Superior temporal gyrus (tissue), 1 donor: ENCODE measurements around the gene STK38.
A peak's percentile ranks its signal among the peaks of the same experiment; 100 is the strongest.
"Not testable (repeated sequence)": the region's sequence is repeated elsewhere in the genome, so short reads cannot be mapped to it uniquely, and the experiment has no call there.

Experiments used
- DNase-seq: peaks from one replicate; pipeline ENCODE4 v3.0.0-alpha.2; 2016; ENCODE audit errors: extremely low spot score

STK38 gene

DNA sequence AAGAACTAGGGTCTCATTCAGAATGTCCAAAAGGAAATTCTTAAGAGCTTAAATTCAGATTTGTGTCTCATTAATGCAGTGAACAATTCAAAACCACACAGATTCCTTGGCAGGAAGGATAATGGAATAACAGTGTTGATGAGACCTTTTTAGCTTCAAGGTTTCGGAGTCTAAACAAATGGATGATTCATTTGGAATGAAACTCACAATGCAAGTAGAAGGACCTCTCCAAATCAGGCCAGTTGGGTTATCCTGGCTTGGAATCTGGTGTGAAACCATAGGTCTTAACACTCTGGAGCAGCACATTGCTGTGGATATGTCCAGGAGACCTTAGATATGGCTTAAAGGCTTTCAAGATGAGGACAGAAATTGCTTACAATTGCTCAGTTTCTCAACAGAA, 59.6 kb downstream of the STK38 start:
- DNase-seq: no peak

DNA sequence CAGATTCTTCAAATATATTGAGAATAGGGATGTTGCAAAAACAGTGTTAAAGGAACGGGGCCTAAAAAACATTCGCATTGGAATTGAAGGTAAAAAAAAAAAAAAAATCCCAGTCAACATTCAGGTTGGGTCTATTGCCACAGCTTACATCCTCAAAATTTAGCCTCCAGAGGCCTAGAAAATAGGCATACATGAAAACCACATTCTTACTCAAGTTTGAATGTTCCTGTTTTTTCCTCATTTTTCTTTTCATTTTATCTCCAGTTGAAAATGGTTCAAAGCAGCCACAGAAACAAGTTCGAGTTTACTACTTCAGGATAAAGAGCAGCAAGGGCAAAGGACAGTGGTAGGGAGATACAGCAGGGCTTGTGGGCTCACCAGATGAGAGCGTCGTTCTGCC, 62.5 kb downstream of the STK38 start:
- DNase-seq: no peak

DNA sequence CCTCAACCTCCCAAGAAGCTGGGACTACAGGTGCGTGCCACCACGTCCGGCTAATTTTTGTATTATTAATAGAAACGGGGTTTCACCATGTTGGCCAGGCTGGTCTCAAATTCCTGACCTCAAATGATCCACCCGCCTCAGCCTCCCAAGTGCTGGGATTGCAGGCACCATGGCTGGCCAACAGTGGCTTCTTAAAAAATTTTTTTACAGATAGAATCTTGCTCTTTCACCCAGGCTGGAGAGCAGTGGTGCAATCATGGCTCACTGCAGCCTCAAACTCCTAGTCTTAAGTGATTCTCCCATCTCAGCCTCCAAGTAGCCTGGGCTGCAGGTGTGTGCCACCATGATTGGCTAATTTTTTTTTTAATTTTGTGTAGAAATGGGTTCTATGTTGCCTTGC, 64.0 kb downstream of the STK38 start:
- DNase-seq: not testable (repeated sequence)

DNA sequence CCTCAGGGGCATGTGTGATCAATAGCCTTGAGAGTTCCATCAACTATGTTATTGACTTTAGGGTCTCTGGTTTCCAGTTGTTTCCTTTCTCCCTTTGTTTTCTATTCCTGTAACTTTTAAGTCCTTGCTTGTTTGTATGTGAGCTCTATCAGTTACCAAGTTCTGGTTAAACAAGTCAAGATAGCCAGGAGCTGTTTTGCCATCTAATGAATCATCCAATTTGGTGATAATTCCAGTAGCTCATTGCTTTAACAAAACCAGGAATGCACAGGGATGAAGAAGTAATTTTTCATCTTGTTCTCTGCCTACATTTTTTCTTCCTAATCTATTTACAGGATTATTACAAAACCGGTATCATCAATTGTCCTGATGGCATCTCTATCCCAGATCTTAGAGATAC, 68.0 kb downstream of the STK38 start:
- no peak for DNase-seq

DNA sequence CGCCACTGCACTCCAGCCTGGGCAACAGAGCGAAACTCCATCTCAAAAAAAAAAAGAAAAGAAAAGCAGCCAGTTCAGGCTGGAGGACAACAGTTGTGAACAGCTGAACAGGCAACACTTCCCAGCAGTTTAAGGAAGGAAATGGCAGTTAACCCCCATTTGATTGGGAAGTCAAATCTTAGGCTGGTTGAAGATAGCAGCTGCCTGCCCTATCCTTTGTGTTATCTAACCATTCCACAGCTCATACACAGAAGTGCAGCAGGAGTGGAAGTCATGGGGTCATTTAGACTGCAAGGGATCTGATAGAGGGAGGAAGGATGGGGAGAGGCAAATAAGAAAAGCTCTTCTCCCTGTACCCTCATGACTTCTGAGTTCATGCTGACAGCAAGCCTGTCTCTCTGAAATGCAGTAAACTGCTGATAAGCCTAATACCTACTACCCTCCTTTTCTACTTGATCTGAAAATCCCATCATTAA, 69.2 kb downstream of the STK38 start:
- no peak for DNase-seq

DNA sequence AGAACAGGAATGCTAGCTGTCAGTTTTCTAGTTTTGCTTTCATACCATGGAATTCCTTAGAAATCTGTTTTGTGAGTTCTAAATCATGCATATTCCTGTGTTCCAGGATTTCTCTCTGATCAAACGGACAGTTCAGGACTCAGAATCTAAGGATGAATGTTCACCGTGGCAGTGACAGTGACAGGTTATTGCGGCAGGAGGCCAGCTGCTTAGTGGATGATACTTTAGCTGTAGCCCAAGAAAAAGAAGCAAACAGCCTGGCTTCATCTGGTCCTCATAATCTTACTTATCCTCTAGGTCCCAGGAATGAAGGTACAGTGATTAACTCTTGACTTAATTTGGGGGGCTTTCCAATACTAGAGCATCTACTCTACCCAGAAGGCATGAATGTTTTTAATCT, 77.3 kb downstream of the STK38 start:
- no peak for DNase-seq

DNA sequence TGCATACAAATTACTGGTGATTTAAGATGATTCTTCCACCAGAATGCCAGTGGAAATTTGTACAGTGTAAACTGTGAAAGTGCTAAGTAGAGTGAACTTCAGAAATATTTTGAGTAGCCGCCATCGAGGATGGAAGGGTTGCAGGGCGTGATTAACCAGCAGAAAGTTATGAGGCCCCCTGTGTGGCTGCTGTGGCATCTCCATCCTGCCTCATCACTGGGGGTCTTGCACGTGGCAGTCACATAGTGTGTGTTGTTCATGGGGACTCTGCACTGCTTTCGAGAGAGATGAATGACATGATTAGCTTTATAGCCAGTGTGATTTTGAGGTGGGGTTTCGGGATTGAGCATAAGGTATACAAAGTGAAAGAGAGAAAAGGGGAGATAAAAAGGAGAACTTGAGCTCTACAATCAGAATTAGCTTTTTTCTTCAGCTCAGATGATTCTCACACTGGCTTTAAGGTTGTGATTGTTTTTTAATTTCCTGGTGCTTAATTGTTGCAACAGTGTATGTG, 78.1 kb downstream of the STK38 start:
- DNase-seq: no peak

DNA sequence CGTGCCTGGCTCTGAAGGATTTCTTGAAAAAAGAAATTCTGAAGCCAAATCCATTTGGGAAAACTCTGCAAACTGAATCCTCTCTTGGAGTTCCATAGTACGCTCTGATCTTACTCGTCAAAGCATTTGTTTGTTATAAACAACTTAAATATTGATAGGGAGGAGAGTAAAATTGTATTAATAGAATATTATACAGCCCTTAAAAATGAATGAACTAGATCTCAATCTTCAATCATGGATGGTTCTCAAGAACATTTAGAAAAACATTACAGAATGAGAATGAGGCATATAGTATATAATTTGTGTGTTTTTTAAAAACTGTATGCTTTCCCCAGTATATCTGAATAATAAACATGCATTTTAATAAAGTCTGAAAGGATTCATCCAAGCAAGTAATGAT, 79.7 kb downstream of the STK38 start:
- no peak for DNase-seq

DNA sequence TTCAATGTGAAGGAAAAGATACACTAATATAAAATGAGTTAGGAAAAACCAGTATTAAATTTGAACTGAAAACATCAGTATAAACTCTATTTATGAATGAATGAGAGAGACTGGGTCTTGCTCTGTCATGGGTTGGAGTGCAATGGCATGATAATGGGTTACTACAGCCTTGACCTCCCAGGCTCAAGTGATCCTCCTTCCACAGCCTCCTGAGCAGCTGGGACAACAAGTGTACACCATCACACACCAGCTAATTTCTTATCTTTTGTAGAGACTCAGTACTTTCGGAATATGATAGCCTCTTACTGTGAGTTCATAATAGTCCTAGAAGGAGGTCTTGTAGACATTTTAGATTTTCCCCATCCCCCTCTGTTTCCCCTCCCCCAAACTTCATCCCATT, 83.0 kb downstream of the STK38 start:
- no peak for DNase-seq

DNA sequence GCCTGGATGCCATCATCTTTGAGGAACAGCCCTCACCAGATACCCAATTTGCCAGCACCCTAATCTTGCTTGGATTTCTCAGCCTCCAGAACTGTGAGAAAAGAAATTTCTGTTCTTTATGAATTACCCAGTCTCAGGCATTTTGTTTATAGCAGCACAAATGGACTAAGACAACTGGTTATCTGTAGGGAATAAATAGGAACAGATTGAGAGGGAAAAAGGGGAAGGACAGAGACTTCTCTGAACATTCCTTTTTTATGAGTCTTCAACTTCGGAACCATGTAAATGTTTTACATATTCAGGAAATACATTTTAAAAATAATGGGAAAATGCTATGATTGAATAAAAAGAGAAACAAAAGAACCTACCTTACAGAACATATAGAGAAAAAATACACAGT, 83.6 kb downstream of the STK38 start:
- DNase-seq: no peak

DNA sequence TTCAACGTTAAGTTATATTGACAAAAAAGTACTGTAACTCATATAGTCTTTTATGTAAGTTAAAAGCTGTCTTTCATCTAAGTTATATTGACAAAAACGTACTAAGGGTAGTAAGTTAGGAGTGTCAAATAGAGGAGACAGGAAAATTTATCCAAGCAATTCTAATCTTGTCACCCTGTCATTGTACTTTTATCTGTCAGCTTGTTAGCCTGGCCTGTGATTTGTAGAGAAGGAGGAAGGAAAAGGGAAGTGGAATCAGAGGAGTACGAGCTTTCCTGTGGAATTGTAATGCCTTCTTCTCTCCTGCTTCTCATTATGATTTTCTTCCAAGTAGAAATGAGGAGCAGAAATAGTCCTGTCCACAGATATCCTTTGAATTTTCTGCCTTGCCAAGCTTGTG, 85.6 kb downstream of the STK38 start:
- no peak for DNase-seq

DNA sequence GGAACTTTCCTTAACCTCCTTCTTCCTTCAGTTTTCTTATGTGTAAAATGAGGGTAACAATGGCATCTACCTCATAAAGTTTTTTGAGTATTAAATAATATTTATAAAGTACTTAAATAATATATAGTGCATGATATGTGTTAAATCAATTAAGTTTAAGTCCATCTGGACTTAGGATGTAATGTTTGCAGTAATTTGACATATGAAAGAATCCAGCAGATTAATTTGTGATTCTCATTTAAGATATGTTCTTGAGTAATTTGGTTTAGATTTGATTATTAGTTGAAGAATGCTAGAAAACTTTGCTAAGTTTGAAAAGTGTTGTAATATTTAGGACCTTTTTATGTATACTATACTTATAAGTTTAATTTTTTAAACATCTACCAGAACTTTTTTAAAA, 86.4 kb downstream of the STK38 start:
- DNase-seq: no peak

DNA sequence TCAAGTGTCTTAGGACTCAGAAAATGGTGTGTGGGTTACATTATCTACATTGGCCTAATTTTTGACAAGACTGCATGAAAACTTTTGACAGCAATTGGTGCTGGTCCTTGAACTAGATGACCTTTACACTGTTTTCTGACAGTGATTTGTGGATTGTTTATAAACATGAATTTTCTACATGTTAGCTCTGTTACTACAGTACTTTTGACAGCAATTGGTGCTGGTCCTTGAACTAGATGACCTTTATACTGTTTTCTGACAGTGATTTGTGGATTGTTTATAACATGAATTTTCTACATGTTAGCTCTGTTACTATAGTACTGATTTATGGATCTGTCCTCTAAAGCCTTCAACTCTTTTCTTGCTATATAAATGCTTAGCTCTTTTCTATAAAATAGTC, 87.8 kb downstream of the STK38 start:
- DNase-seq: no peak

DNA sequence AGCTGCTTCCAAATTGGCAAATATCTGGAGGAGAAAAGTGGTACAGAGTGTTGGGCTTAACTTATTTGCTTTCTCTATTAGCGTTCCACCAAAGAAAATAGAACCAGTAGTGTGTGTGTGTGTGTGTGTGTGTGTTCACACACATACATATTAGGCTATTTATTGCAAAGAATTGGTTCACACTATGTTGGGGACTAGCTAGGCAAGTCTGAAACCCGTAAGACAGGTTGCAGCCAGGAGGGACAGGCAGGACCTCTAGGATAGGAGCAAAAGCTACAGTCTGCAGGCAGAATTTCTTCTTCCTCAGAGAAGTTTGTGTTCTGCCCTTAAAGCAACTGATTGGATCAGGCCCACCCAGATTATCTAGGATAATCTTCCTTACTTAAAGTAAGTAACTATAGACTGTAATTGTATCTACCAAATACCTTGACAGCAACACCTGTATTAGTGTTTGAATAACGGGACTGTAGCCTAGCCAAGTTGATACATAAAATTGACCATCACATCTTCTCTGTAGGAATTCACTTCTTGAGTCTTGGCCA, 91.7 kb downstream of the STK38 start:
- DNase-seq: peak; percentile 1

DNA sequence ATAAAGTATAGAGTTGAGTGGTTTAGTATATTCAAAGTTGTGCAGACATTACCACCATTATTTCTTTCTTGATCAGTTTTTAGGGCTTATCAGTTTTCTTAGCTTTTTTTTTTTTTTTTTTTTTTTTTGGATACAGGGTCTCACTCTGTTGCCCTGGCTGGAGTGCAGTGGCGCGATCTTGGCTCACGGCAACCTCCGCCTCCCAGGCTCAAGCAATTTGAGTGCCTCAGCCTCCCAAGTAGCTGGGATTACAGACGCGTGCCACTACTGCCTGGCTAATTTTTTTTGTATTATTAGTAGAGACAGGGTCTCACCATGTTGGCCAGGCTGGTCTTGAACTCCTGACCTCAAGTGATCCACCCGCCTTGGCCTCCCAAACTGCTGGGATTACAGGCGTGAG, 94.4 kb downstream of the STK38 start:
- DNase-seq: not testable (repeated sequence)

DNA sequence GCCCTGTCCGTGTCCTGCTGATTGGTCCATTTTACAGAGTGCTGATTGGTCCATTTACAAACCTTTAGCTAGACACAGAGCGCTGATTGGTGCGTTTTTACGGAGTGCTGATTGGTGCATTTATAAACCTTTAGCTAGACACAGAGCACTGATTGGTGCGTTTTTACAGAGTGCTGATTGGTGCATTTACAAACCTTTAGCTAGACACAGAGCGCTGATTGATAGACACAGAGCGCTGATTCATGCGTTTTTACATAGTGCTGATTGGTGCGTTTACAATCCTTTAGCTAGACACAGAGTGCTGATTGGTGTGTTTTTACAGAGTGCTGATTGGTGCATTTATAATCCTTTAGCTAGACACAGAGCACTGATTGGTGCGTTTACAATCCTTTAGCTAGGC, 98.1 kb downstream of the STK38 start:
- DNase-seq: not testable (repeated sequence)

DNA sequence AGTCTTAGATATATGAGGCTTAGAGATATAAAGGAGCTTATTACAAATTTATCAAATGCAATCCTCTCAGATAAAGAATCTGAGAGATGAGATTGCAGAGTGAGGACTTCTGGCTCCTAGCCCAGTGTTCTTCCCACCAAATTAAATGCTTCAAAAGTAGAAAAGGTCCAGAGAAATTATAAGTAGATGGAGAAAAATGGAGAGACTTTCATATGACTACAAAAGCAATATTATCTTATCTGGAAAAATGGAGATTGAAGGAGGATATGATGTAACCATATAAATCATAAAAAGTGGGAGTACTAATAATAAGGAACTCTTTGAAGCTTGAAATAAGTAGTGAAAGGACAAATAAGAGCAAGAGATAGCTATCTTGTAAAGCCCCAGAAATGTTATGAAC, 101.7 kb downstream of the STK38 start:
- DNase-seq: no peak

DNA sequence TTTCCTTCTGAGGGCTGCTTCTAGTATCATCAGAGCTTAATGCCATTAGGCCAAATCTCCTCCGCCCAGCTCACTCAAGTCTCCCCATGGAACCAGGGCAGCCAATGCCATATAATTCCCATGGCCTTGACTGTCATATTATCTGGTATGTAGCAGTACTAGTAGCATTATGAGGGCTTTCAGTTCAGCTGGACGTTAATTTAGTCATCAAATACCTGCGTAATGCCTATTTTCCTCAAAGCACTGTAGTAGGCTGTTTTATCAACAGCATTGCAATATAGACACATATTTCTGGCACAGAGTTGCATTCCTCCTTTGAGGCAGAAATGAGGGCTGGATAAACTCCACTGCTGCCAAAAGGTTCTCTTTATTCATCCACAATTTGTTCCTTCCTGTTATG, 102.8 kb downstream of the STK38 start:
- no peak for DNase-seq
